Naive thymus-derived CD8-positive, alpha-beta T cell (primary cell): ENCODE measurements around the gene SPRYD4. TPM values are rescaled to one million over a fixed set of nuclear protein-coding genes. Genes with fewer than 3 reads are reported as not detected.

ENCODE experiments used
- ATAC-seq, 2 donors: fragments of 150-1000 bp; cut with Tn5 transposase in 1 of 2; sonication (Bioruptor Pico), chemical (Tn5 transposase) in 1 of 2; 1 replicate in 1 of 2; 2 replicates in 1 of 2; pipeline ENCODE4 v1.10.0; 2021; ENCODE audit warnings: mild to moderate bottlenecking in 2 of 2, moderate library complexity in 2 of 2
- POLR2A ChIA-PET: fragments of 350-600 bp; sonication (Branson Sonifier 250); formaldehyde crosslinking; loops from one replicate; lab custom pipeline; 2021; ENCODE audit warnings: antibody characterized with exemption; lab: Charles Lee
- DNase-seq, 10 donors: peaks; one replicate each; pipeline versions ENCODE4 v3.0.0 to v3.0.0-alpha.2; 2020 to 2022
- H3K27ac Mint-ChIP-seq, 10 donors: one replicate each; pipeline ENCODE4 v1.8.0; 2020 to 2022; ENCODE audit warnings: mild to moderate bottlenecking in 10 of 10, mixed read lengths in 10 of 10, moderate library complexity in 4 of 10, inconsistent platforms in 1 of 10
- H3K27me3 Mint-ChIP-seq, 5 donors: one replicate each; pipeline ENCODE4 v1.8.0; 2021 to 2022; ENCODE audit warnings: mixed read lengths in 5 of 5
- H3K36me3 Mint-ChIP-seq, 3 donors: one replicate each; pipeline ENCODE4 v1.8.0; 2020 to 2022; ENCODE audit warnings: mixed read lengths in 3 of 3, mild to moderate bottlenecking in 2 of 3, inconsistent platforms in 1 of 3
- H3K4me1 Mint-ChIP-seq, 4 donors: one replicate each; pipeline ENCODE4 v1.8.0; 2021 to 2022; ENCODE audit warnings: mixed read lengths in 4 of 4
- H3K4me3 Mint-ChIP-seq, 10 donors: one replicate each; pipeline ENCODE4 v1.8.0; 2020 to 2022; ENCODE audit warnings: mild to moderate bottlenecking in 10 of 10, mixed read lengths in 10 of 10, moderate library complexity in 6 of 10, inconsistent platforms in 1 of 10
- H3K9me3 Mint-ChIP-seq, 9 donors: one replicate each; pipeline ENCODE4 v1.8.0; 2020 to 2022; ENCODE audit warnings: mixed read lengths in 9 of 9, mild to moderate bottlenecking in 3 of 9, inconsistent platforms in 1 of 9, moderate library complexity in 1 of 9
- polyA plus RNA-seq, 3 donors: library from polyadenylated mRNA; unstranded; fragments of 300-500 nt; fragmentation: Illumina TruSeq; gene quantifications; one replicate each; pipeline ENCODE4 v1.2.3, GENCODE V29; 2021
- total RNA-seq, 8 experiments: library from RNA in 2 of 8; stranded (reverse) in 2 of 8; gene quantifications; one replicate each; pipeline ENCODE4 v1.2.3 and lab custom pipeline; 2021 to 2026

Gene SPRYD4
- total and polyA plus RNA-seq, 5 experiments from 2014 or later = 1.3 to 9.4 (median 1.6) TPM

DNA sequence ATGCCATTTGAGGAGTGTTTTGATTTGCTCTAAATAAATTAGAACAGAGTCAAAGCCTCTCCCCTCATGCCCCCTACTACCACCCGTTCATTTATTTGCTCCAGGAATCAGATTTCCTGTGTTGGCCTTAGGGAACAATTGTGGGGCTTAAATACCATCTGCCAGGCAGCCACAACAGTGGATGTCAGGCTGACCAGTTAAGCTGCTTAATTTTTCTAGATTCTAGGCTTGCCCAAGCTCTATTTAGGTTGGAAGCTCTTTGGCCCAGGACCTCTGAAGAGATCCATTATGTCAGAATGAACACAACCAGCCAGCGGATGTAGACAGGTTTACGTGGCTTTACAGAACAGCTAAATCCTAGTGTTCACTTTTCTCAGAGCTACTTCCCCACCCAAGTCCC, 18.1 kb upstream of the SPRYD4 start:
- H3K27me3 Mint-ChIP-seq = no peaks in the 10 kb centered on the region
- ATAC-seq (no peak), DNase-seq (no peak)
- H3K4me1 Mint-ChIP-seq = peaks cover 7 to 28% (median 14%) of the 10 kb centered on the region in 4 donors
- H3K4me3 Mint-ChIP-seq = peak overlapping the region in 8 of 10 donors; percentile 27 to 95 (median 92)
- H3K27ac Mint-ChIP-seq = peak overlapping the region in 6 of 10 donors; percentile 93 to 97 (median 96)
- POLR2A ChIA-PET = interaction anchor here (1.4 to 3.9 kb wide), 4 partner anchors 14 to 332 kb away, joined by 3 to 15 read pairs (median 12); partner anchors contain the start of genes RNF41, STAT2 and ZC3H10
- no peaks in the 10 kb centered on the region for H3K9me3 Mint-ChIP-seq
- no peaks in the 10 kb centered on the region for H3K36me3 Mint-ChIP-seq

GRCh38 chr12:56451147-56451546, 17.2 kb upstream of the SPRYD4 start:
- DNase-seq = no peak
- POLR2A ChIA-PET = interaction anchor here (3.9 kb wide), 1 partner anchor 13 kb away, joined by 15 read pairs; no protein-coding TSS in a partner anchor
- Mint-ChIP-seq H3K4me1 (peaks cover 7 to 28% (median 14%) of the 10 kb centered on the region in 4 donors), H3K4me3 (peak overlapping the region in 2 of 10 donors; percentile 34 to 57), H3K9me3 (no peaks in the 10 kb centered on the region), H3K27me3 (no peaks in the 10 kb centered on the region), H3K27ac (peak overlapping the region in 3 of 10 donors; percentile 7 to 53 (median 17)), H3K36me3 (no peaks in the 10 kb centered on the region)
- no peak for ATAC-seq

DNA sequence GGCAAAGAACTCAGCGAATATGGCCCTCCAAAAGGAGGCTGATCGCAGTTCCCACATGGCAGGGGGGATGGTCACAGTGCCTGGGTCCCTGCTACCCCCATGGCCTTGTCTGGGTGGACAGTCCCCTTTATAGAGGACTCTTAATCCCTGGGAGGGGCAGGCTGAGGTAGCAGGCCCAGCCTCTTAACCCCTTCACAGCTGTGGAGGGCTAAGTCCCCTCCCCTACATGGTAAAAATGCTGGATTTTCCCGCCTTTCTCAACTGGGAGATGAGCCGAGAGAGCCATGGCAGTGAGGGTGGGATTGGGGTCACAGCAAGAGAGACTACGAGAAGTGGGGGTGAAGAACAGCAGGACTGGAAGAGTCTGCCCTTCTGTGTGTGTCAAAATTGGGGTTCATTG, 13.8 kb upstream of the SPRYD4 start, which contains the start of gene MIP:
Gene MIP, minus strand, starts transcription at position 101 of the 400 bp plus-strand sequence. Its CDS starts 44 bp downstream, at position 57.
- Mint-ChIP-seq H3K4me3 (no peak within 1 kb of the TSS), H3K27me3 (no peaks in the 10 kb centered on the region), H3K27ac (peak within 1 kb of the TSS in 2 of 10 donors; percentile 28 to 68), H3K36me3 (no peaks in the 10 kb centered on the region), H3K9me3 (no peaks in the 10 kb centered on the region), H3K4me1 (peaks cover 2 to 12% (median 5%) of the 10 kb centered on the region in 4 donors)
- ATAC-seq = no peak
- DNase-seq = no peak
- POLR2A ChIA-PET = interaction anchor here (0.6 to 1.3 kb wide), 2 partner anchors 14 to 110 kb away, joined by 3 read pairs; no protein-coding TSS in a partner anchor

DNA sequence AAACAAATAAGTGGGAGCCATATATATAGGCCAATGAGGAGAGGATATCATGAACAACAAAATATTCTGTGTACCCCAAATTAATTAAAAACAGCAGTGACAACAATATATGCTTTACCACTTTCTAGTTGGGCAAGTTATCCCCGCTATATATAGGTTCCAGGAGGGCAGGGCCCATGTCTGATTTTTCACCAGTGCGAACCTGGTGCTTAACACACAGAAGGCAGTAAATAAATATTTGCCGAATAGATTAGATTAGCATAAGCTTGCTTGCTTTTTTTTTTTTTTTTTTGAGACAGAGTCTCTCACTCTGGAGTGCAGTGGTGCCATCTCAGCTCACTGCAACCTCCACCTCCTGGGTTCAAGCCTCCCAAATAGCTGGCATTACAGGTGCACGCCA, 10.6 kb upstream of the SPRYD4 start:
- H3K27me3 Mint-ChIP-seq = no peaks in the 10 kb centered on the region
- H3K4me3 Mint-ChIP-seq = no peak overlapping the region
- peaks cover 0 to 4% (median 0%) of the 10 kb centered on the region in 4 donors for H3K4me1 Mint-ChIP-seq
- no peaks in the 10 kb centered on the region for H3K36me3 Mint-ChIP-seq
- no peak overlapping the region for H3K27ac Mint-ChIP-seq
- POLR2A ChIA-PET = interaction anchor here (1.4 kb wide), 1 partner anchor 10 kb away, joined by 5 read pairs; the partner anchor contains the start of gene SPRYD4
- DNase-seq (no peak), ATAC-seq (no peak)
- H3K9me3 Mint-ChIP-seq = no peaks in the 10 kb centered on the region

DNA sequence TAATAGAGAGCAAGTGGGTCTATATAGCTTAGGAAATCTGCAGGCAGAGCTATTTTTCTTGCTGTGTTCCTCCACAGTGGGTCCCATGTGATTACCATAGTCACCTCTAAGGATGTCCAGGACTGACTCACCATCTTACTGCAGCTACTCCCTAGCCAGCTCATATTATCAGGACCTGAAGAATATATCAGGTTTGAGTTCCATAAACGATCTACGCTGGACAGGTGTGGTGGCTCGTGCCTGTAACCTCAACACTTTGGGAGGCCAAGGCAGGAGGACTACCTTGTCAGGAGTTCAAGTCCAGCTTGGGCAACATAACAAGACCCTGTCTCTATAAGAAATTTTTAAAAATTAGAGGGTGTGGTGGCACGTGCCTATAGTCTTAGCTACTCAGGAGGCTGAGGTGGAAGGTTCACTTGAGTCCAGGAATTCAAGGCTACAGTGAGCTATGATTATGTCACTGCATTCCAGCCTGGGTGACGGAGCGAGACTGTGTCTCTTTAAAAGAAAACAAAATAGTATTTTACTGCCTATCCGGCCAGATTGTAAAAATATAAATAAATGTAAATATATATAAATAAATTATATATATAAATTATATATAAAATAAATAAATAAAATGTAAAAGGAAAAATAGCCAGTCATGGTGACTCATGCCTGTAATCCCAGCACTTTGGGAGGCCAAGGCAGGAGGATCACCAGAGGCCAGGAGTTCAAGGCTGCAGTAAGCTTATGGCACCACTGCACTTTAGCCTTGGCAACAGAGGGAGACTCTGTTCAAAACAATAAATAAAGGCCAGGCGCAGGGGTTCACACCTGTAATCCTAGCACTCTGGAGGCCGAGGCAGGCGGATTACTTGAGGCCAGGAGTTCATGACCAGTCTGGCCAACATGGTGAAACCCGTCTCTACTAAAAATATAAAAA, 6.9 kb upstream of the SPRYD4 start:
- no peaks in the 10 kb centered on the region for H3K27me3 Mint-ChIP-seq
- ATAC-seq = no peak
- POLR2A ChIA-PET = interaction anchor here (0.7 to 3.4 kb wide), 5 partner anchors 12 to 203 kb away, joined by 3 to 13 read pairs (median 3); partner anchors contain the start of genes ANKRD52, CNPY2 and TIMELESS

DNA sequence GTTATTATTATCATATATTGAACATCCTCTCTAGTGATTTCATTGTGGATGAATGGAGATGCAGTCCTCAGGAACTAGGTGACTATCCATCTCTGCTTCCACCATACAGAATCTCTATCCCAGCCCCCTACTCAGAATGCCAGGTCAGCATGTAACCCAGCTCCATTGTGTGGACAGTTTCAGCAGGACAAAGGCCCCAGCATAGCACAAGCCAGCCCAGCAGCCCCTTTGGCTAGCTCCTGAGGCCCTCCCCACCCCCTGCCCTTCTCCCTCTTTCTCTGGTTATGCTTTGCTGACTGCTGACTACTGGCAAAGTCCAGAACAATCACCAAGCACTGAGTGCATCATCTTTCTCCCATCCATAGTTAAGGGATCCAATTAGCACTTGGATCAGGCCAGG, 5.8 kb upstream of the SPRYD4 start:
- Mint-ChIP-seq H3K9me3 (no peaks in the 10 kb centered on the region), H3K4me3 (no peak overlapping the region), H3K4me1 (peaks cover 3 to 11% (median 6%) of the 10 kb centered on the region in 4 donors), H3K36me3 (no peaks in the 10 kb centered on the region), H3K27me3 (no peaks in the 10 kb centered on the region), H3K27ac (no peak overlapping the region)
- POLR2A ChIA-PET = interaction anchor here (1.4 kb wide), 1 partner anchor 147 kb away, joined by 3 read pairs; the partner anchor contains the start of gene CNPY2
- no peak for DNase-seq
- no peak for ATAC-seq

More for the DNA sequence above, 6.9 kb upstream of the SPRYD4 start:
- Mint-ChIP-seq H3K36me3 (no peaks in the 10 kb centered on the region), H3K4me1 (peaks cover 3 to 9% (median 6%) of the 10 kb centered on the region in 4 donors), H3K4me3 (no peak overlapping the region), H3K9me3 (no peaks in the 10 kb centered on the region), H3K27ac (no peak overlapping the region)
- no peak for DNase-seq

DNA sequence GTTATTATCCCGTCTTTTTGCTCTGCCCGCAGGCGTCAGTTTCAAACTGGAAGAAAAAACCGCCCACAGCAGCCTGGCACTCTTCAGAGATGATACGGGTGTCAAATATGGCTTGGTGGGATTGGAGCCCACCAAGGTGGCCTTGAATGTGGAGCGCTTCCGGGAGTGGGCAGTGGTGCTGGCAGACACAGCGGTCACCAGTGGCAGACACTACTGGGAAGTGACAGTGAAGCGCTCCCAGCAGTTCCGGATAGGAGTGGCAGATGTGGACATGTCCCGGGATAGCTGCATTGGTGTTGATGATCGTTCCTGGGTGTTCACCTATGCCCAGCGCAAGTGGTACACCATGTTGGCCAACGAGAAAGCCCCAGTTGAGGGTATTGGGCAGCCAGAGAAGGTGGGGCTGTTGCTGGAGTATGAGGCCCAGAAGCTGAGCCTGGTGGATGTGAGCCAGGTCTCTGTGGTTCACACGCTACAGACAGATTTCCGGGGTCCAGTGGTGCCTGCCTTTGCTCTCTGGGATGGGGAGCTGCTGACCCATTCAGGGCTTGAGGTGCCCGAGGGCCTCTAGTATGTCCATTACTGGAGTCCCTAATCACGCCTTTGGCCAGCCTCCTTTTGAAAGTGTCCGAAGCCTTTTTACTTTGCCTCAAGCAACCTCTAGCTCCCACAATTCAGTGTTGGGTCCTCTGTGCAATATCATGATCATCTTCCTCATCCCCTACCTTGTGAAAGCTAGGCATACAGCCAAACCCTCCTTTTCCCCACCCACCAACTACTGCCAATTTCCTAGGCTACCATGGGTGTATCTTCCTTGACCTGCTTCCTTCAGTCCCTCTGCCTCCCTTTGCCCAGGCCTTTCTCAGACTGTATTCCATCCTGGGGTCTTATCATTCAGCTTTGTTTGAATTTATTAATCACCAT, 891 bp downstream of the SPRYD4 start:
- H3K27me3 Mint-ChIP-seq = no peaks in the 10 kb centered on the region
- no peak for ATAC-seq

GRCh38 chr12:56474389-56474788, 6.0 kb downstream of the SPRYD4 start:
- no peak for ATAC-seq
- peaks cover 13 to 29% (median 20%) of the 10 kb centered on the region in 4 donors for H3K4me1 Mint-ChIP-seq
- no peaks in the 10 kb centered on the region for H3K27me3 Mint-ChIP-seq
- no peak for DNase-seq
- no peaks in the 10 kb centered on the region for H3K9me3 Mint-ChIP-seq
- POLR2A ChIA-PET = no interaction called here
- H3K4me3 Mint-ChIP-seq = no peak overlapping the region
- H3K36me3 Mint-ChIP-seq = peaks cover 0 to 15% (median 0%) of the 10 kb centered on the region in 3 donors
- H3K27ac Mint-ChIP-seq = peak overlapping the region in 3 of 10 donors; percentile 38 to 44 (median 41)

More for the DNA sequence above, 891 bp downstream of the SPRYD4 start:
- Mint-ChIP-seq H3K4me1 (peaks cover 18 to 39% (median 33%) of the 10 kb centered on the region in 4 donors), H3K36me3 (peaks cover 0 to 8% (median 0%) of the 10 kb centered on the region in 3 donors), H3K9me3 (no peaks in the 10 kb centered on the region), H3K4me3 (peak overlapping the region; percentile 90 to 98 (median 96)), H3K27ac (peak overlapping the region; percentile 96 to 99 (median 98))
- POLR2A ChIA-PET = interaction anchor here (0.5 to 2.4 kb wide), 15 partner anchors 8 to 365 kb away, joined by 3 to 8 read pairs (median 5); partner anchors contain the start of genes GLS2, PA2G4, RNF41 and SMARCC2
- DNase-seq = no peak

DNA sequence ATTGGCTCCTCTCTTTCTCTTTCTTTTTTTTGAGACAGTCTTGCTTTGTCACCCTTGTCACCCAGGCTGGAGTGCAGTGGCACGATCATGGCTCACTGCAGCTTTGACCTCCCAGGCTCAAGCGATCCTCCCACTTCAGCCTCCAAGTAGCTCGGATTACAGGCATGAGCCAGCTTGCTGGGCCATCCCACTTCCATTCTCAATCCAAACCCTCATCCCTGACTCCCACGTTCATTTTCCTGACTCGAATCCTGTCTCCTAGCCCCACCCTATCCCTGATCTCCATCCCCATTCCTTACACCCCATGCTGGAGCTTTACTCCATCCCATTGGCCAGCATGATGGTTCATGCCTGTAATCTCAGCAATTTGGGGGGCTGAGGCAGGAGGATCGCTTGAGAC, 7.8 kb downstream of the SPRYD4 start:
- peaks cover 0 to 15% (median 0%) of the 10 kb centered on the region in 3 donors for H3K36me3 Mint-ChIP-seq
- H3K4me1 Mint-ChIP-seq = peaks cover 6 to 21% (median 12%) of the 10 kb centered on the region in 4 donors
- no peaks in the 10 kb centered on the region for H3K9me3 Mint-ChIP-seq
- H3K27me3 Mint-ChIP-seq = no peaks in the 10 kb centered on the region
- POLR2A ChIA-PET = interaction anchor here (0.8 kb wide), 1 partner anchor 12 kb away, joined by 3 read pairs; no protein-coding TSS in a partner anchor
- DNase-seq (no peak), ATAC-seq (no peak)
- peak overlapping the region in 5 of 10 donors; percentile 36 to 81 (median 45) for H3K27ac Mint-ChIP-seq
- H3K4me3 Mint-ChIP-seq = no peak overlapping the region

- POLR2A ChIA-PET = interaction anchor here (0.8 to 1.3 kb wide), 2 partner anchors 8 to 13 kb away, joined by 3 read pairs; partner anchors contain the start of gene SPRYD4
- H3K4me1 Mint-ChIP-seq = peaks cover 2 to 12% (median 7%) of the 10 kb centered on the region in 4 donors
- H3K27ac Mint-ChIP-seq = peak overlapping the region in 2 of 10 donors; percentile 23 to 29
- H3K27me3 Mint-ChIP-seq = no peaks in the 10 kb centered on the region
- H3K9me3 Mint-ChIP-seq = no peaks in the 10 kb centered on the region
- no peak overlapping the region for H3K4me3 Mint-ChIP-seq
- ATAC-seq (no peak), DNase-seq (no peak)
- H3K36me3 Mint-ChIP-seq = peaks cover 0 to 13% (median 0%) of the 10 kb centered on the region in 3 donors
These were observed 8.6 kb downstream of the SPRYD4 start for GRCh38 chr12:56476972-56477432.

DNA sequence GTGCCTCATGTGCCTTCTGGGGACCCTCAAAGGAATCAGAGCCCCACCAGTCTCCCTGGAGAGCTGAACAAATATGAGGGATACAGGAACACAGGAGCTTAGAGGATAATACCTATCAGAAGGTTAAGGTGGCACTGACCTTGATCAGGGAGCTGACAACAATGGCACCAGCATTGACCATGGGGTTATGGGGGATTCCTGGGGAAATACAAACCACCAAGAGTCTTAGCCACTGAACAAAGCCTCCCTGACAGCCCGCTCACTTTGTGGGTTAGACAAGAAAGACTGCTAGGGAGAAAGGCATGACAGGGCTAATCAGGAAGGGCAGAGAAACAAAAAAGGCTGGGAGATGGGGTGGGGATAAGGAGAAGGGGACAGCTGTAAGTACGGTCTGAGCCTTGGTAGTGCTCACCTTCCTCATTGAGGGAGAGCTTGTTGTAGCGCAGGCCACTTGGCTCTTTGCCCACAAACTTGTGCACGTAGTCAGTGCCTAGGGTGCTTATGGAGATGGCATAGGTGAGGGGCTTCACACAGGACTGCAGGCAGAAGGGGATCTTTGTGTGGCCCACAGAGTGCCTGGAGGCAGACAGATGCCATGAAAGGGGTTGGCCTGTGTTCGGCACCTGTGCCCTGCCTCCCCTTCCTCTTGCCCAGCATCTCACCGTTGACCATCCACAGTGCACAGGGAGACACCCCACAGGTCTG, 9.3 kb downstream of the SPRYD4 start:
- Mint-ChIP-seq H3K4me1 (peaks cover 0 to 10% (median 7%) of the 10 kb centered on the region in 4 donors), H3K36me3 (peaks cover 0 to 13% (median 0%) of the 10 kb centered on the region in 3 donors), H3K27ac (peak overlapping the region in 4 of 10 donors; percentile 14 to 62 (median 26)), H3K27me3 (no peaks in the 10 kb centered on the region), H3K9me3 (no peaks in the 10 kb centered on the region), H3K4me3 (peak overlapping the region in 1 of 10 donors; percentile 3)
- POLR2A ChIA-PET = interaction anchor here (1.3 kb wide), 1 partner anchor 9 kb away, joined by 3 read pairs; the partner anchor contains the start of gene SPRYD4
- ATAC-seq (no peak), DNase-seq (no peak)
